Uterus (tissue), 4 donors: ENCODE data around the gene SOCS7. TPM values are rescaled to one million over a fixed set of nuclear protein-coding genes. Genes with fewer than 3 reads are reported as not detected.
A peak's percentile ranks its signal among the peaks of the same experiment; 100 is the strongest.

Source experiments
- DNase-seq, 2 donors: peaks; one replicate each; pipeline ENCODE4 v3.0.0-alpha.2; 2019 to 2020
- H3K27ac ChIP-seq, 2 donors: fragments of 200-600 bp; sonication (generic); 1 replicate in 1 of 2; 2 replicates in 1 of 2; pipeline ENCODE4 v1.5.1; 2016 to 2018
- H3K27me3 ChIP-seq, 2 donors: fragments of 200-600 bp; sonication (generic); one replicate each; pipeline ENCODE4 v1.5.1; 2018 to 2019; ENCODE audit warnings: control low read depth in 1 of 2
- H3K36me3 ChIP-seq, 2 donors: fragments of 200-600 bp; sonication (generic); one replicate each; pipeline ENCODE4 v1.5.1; 2019; ENCODE audit warnings: control low read depth in 1 of 2
- H3K4me1 ChIP-seq, 2 donors: fragments of 200-600 bp; sonication (generic); one replicate each; pipeline ENCODE4 v1.5.1; 2018 to 2019; ENCODE audit warnings: control low read depth in 1 of 2
- H3K4me3 ChIP-seq, 2 donors: fragments of 200-600 bp; sonication (generic); 1 replicate in 1 of 2; 2 replicates in 1 of 2; pipeline ENCODE4 v1.5.1; 2018 to 2019; ENCODE audit warnings: mild to moderate bottlenecking in 1 of 2
- H3K9me3 ChIP-seq, 2 donors: fragments of 200-600 bp; sonication (generic); one replicate each; pipeline ENCODE4 v1.5.1; 2019; ENCODE audit warnings: control low read depth in 1 of 2
- POLR2A ChIP-seq, 2 donors: fragments of 450-650 bp; IDR thresholded peaks; one replicate each; pipeline ENCODE4 v1.6.1; 2016; ENCODE audit warnings: antibody characterized with exemption in 2 of 2, mild to moderate bottlenecking in 1 of 2, moderate library complexity in 1 of 2
- intact Hi-C: fragments of 100-400 bp; cut with DNase I; formaldehyde crosslinking; loops from one replicate; pipeline ENCODE4 v1.15.1; 2023; ENCODE audit warnings: low total_unique reads
- total RNA-seq, 4 donors: library from RNA; depleted of rRNA in 3 of 4; stranded (reverse); fragments of >200 nt in 3 of 4; gene quantifications; one replicate each; pipeline versions ENCODE4 v1.1.0 to v1.2.4, GENCODE V29; 2014 to 2023
- TF ChIP-seq, protein P1 (sequence below), 4 experiments: fragments of 200-600 bp in 2 of 4; fragments of 450-650 bp in 2 of 4; sonication (generic) in 2 of 4; IDR thresholded peaks; one replicate each; pipeline ENCODE4 v1.5.1; 2016 to 2019; ENCODE audit warnings: antibody characterized with exemption in 4 of 4, mild to moderate bottlenecking in 2 of 4, moderate library complexity in 1 of 4
- donor health status: DM: yes; HTN: yes; CAD: no.

The SOCS7 gene
- total RNA-seq, 4 donors from 2014 or later = 2.6 to 24.5 (median 14.6) TPM

DNA sequence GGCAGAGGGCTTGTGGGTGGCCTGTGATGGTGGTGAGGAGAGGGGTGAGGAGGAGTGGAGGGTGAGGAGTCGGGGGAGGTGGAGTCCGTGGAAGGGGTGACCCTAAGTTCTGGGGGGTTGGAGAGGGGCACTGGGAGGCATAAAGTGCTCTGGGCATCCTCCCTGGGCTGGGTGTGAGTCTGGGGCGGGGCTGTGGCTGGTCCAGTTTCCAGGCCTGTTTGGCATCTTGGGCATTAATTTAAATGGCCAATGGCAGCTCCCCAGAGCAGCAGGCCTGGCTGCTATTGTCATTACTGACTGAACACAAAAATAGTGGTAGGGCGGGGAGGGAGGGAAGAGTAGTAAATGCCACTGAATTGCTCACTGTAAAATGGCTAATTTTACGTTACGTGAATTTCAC, 68.9 kb downstream of the SOCS7 start:
- Histone ChIP-seq H3K9me3 (no peaks in the 10 kb centered on the region), H3K27ac (peak overlapping the region in 1 of 2 donors; percentile 75), H3K4me3 (no peak overlapping the region), H3K4me1 (peaks cover 0 to 26% of the 10 kb centered on the region in 2 donors), H3K36me3 (no peaks in the 10 kb centered on the region), H3K27me3 (no peaks in the 10 kb centered on the region)
- intact Hi-C loops = no loop called here
- no peak for DNase-seq
- TF ChIP-seq, protein P1, sequence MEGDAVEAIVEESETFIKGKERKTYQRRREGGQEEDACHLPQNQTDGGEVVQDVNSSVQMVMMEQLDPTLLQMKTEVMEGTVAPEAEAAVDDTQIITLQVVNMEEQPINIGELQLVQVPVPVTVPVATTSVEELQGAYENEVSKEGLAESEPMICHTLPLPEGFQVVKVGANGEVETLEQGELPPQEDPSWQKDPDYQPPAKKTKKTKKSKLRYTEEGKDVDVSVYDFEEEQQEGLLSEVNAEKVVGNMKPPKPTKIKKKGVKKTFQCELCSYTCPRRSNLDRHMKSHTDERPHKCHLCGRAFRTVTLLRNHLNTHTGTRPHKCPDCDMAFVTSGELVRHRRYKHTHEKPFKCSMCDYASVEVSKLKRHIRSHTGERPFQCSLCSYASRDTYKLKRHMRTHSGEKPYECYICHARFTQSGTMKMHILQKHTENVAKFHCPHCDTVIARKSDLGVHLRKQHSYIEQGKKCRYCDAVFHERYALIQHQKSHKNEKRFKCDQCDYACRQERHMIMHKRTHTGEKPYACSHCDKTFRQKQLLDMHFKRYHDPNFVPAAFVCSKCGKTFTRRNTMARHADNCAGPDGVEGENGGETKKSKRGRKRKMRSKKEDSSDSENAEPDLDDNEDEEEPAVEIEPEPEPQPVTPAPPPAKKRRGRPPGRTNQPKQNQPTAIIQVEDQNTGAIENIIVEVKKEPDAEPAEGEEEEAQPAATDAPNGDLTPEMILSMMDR (IDR thresholded peaks at IDR 0.05) = no peak
- TF ChIP-seq POLR2A (IDR thresholded peaks at IDR 0.05) = no peak

DNA sequence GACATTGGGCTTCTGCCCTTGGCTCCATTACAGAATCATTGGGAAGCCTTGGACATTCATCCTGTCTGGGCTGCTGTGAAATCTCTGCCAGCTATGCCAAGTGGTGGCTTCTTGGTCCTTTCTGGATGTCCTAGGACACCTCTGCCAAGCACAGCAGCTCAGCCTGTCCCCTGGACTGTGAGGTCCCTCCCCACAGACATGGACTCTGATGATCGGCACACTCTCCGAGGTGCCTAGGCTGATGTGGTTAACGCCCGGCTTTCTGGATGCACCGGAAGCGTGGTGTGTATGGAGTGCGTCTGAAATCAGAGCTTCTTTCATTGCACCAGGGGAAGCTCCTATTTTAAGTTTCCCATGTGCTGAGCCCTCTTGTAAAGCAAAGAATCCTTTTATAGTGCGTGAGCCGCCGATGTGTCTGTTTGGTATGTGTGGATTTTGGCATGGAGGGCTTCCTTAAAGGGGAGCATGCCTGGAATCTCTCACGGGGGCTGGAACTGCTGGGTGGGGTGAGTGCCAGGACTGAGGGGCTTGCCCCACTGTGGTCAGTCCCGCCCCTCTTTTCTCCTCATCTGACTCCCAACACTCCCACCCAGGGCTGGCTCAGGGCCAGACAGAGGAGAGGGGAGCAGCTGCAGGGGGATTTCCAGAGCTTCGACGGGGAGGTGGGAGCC, 69.7 kb downstream of the SOCS7 start:
- intact Hi-C loops = no loop called here
- H3K36me3 ChIP-seq = no peaks in the 10 kb centered on the region
- H3K9me3 ChIP-seq = no peaks in the 10 kb centered on the region
- H3K4me1 ChIP-seq = peaks cover 0 to 26% of the 10 kb centered on the region in 2 donors
- no peak overlapping the region for H3K4me3 ChIP-seq
- DNase-seq = peak in 1 of 2 donors; percentile 50
- H3K27me3 ChIP-seq = no peaks in the 10 kb centered on the region
- TF ChIP-seq POLR2A (IDR thresholded peaks at IDR 0.05) = no peak
- TF ChIP-seq, protein P1 (IDR thresholded peaks at IDR 0.05) = no peak
- peak overlapping the region; percentile 55 to 75 for H3K27ac ChIP-seq

DNA sequence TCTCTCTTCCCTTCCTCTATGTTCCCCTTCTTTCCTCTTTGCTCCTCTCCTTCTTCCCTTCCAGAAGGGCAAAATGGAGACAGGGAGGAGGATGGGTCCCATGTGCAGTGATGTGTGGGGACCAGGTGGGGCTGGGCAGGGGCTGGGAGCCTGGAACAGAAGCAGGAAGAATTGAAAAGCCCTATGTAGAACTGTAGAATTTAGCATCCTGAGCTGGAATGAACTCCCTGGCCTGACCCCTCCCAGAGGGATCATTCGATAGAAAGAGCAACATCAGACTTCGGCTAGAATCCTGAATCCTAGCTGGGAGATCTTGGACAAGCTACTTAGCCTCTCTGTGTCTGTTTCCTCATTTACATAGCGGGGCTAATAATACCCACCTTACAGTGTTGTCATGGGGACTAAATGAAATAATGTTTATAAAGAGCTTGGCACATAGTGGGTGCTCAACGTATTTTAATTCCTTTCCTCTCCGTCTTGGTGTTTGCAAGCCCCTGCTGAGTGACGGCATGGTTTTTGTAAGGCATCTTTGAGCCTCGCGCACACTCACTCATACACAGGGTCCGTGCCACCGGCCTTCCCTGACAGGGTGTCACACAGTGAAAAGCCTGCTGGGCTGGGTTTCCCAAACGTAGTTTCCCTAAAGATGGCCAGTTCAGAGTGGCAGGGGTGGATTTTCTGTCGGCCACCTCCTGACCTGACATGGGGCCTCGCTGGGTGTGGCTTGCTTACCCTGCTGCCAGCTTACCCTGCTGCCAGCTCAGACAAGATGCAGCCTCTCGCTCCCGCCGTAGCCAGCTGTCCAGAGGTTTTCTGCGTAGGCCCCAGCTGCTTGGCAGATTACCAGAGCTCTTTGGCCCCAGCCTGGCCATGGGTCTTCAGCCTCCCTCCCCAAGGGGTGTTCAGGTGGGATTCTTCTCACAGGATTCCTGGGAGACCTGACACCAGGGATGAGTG, 70.5 kb downstream of the SOCS7 start:
- Histone ChIP-seq H3K4me1 (peaks cover under 1 to 26% of the 10 kb centered on the region in 2 donors), H3K27ac (peak overlapping the region; percentile 55 to 75), H3K4me3 (no peak overlapping the region), H3K36me3 (no peaks in the 10 kb centered on the region), H3K9me3 (no peaks in the 10 kb centered on the region), H3K27me3 (no peaks in the 10 kb centered on the region)
- TF ChIP-seq, protein P1 (IDR thresholded peaks at IDR 0.05) = no peak
- no peak for TF ChIP-seq POLR2A (IDR thresholded peaks at IDR 0.05)
- no peak for DNase-seq
- intact Hi-C loops = no loop called here

DNA sequence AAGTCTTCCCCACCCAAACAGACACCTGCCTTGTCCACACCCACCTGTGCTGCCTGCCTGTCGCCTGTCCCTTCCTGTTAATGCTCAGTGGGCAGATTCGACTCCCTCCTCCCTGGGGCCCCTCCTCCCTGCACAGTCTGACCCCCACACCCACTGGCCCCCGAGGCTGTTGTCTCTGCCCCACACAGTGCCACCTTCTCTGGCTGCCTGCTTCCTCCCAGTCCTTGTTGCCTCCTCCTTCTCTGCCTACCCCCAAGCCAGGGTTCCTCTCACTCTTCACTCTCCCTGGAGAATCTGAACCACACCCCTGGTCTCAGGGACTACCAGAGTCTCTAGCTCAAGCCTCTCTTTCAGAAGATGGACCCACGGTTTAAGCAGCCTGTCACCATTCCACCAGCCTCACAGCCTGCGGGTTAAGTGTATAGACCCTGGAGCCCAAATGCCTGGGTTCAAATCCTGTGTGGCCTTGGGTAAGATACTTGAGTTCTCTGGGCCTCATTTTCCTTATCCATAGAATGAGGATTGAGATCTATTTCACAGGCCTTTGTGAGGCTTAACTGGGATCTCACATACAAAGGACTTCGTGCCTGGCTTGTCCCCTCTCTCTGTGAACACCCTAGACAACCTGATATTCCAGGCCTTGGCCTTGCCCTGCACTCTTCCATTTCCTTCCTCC, 72.8 kb downstream of the SOCS7 start:
- Histone ChIP-seq H3K4me3 (no peak overlapping the region), H3K27ac (peak overlapping the region; percentile 96 to 97), H3K9me3 (no peaks in the 10 kb centered on the region), H3K27me3 (no peaks in the 10 kb centered on the region), H3K4me1 (peaks cover 5 to 33% of the 10 kb centered on the region in 2 donors), H3K36me3 (no peaks in the 10 kb centered on the region)
- DNase-seq = no peak
- intact Hi-C loops = no loop called here
- no peak for TF ChIP-seq POLR2A (IDR thresholded peaks at IDR 0.05)
- TF ChIP-seq, protein P1 (IDR thresholded peaks at IDR 0.05) = no peak
